Mesodermal cell (in vitro differentiated cells): Measurements from ENCODE around the gene DCDC1.

Experiments used
- H3K27ac ChIP-seq: 2 replicates; pipeline ENCODE4 v1.7.0; 2013; ENCODE audit warnings: mild to moderate bottlenecking, low read depth, low read length, moderate library complexity; ENCODE audit not compliant: severe bottlenecking
- H3K36me3 ChIP-seq: 2 replicates; pipeline ENCODE4 v1.7.1; 2013; ENCODE audit warnings: mild to moderate bottlenecking, low read length, moderate library complexity; ENCODE audit not compliant: control insufficient read depth, insufficient read depth
- H3K4me1 ChIP-seq: one replicate; pipeline ENCODE4 v1.7.1; 2013; ENCODE audit warnings: mild to moderate bottlenecking, low read length; ENCODE audit not compliant: insufficient read depth, control insufficient read depth, poor library complexity, severe bottlenecking
- H3K4me3 ChIP-seq: 2 replicates; pipeline ENCODE4 v1.7.0; 2013; ENCODE audit warnings: low read length, control low read depth, mild to moderate bottlenecking; ENCODE audit not compliant: insufficient read depth, poor library complexity, severe bottlenecking; ENCODE audit errors: extremely low read depth
- H3K9me3 ChIP-seq: 2 replicates; pipeline ENCODE4 v1.7.1; 2013; ENCODE audit warnings: mild to moderate bottlenecking, low read length, moderate library complexity; ENCODE audit not compliant: control insufficient read depth
- WGBS, 2 experiments: methylation state at CpG; one replicate each; pipeline ENCODE4 v1.1.5; 2013; ENCODE audit warnings: missing lambda C conversion rate in 2 of 2; ENCODE audit not compliant: insufficient coverage in 2 of 2; 5-methylcytosine and 5-hydroxymethylcytosine counted together

Gene DCDC1

GRCh38 chr11:30816959-30817880, 552.3 kb downstream of the DCDC1 start:
- no peak overlapping the region for H3K4me3 ChIP-seq
- no peaks in the 10 kb centered on the region for H3K9me3 ChIP-seq
- no peaks in the 10 kb centered on the region for H3K4me1 ChIP-seq
- H3K27ac ChIP-seq, result no peak overlapping the region
- WGBS, 2 experiments, result 75% methylated on average over 2 of the region's 4 CpGs; no CpG with 5 or more reads in 1 of the 2 experiments
- H3K36me3 ChIP-seq, result no peaks in the 10 kb centered on the region

GRCh38 chr11:30815619-30816018, 553.9 kb downstream of the DCDC1 start:
- H3K4me3 ChIP-seq, result no peak overlapping the region
- no peaks in the 10 kb centered on the region for H3K4me1 ChIP-seq
- no peaks in the 10 kb centered on the region for H3K36me3 ChIP-seq
- 100% methylated on average over 1 to 2 of the region's 4 CpGs for WGBS, 2 experiments
- no peaks in the 10 kb centered on the region for H3K9me3 ChIP-seq
- no peak overlapping the region for H3K27ac ChIP-seq

GRCh38 chr11:30814737-30815136, 554.8 kb downstream of the DCDC1 start:
- Histone ChIP-seq H3K36me3 (no peaks in the 10 kb centered on the region), H3K27ac (no peak overlapping the region), H3K4me1 (no peaks in the 10 kb centered on the region), H3K4me3 (no peak overlapping the region), H3K9me3 (no peaks in the 10 kb centered on the region)
- WGBS, 2 experiments, result no CpG with 5 or more reads among the region's 1 CpG
